NCI-H1436 treated with DMSO at 0.1 percent for 48 hours (cell line): ENCODE data around the gene LARP1.
"Not testable (repeated sequence)": the region's sequence is repeated elsewhere in the genome, so short reads cannot be mapped to it uniquely, and the experiment has no call there.

ENCODE experiments used
- DNase-seq: peaks from one replicate; lab custom pipeline; 2025; lab: John Stamatoyannopoulos, UW

The LARP1 gene

DNA sequence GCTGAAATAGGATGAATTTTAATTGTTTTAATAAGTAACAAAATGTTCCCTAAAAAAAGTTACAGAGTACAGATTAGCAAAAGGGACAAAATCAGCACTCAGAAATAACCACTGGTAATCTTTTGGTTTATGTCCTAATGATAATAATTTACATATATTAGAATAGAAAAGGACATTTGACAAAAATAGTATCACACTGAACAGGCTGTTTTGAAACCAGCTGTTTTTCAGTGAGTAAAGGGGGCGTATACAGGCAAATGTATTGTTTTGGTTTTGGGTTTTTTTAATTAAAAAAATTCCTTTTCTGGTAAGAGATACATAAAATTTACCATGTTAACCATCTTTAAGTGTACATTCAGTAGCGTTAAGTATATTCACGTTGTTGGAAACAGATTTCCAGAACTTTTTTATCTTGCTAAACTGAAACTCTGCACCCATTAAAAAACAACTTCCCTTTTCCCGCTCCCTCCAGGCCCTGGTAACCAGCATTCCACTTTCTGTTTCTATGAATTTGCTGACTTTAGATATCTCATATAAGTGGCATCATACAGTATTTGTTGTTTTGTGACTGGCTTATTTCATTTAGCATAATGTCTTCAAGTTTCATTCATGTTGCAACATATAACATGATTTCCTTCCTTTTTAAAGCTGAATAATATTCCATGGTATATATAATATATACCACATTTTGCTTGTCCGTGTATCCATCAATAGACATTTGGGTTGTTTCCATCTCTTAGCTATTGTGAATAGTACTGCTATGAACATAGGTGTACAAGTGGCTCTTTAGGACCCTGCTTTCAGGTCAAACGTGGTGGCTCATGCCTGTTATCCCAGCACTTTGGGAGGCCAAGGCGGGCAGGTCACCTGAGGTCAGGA lies 20.6 kb upstream of the LARP1 start:
- DNase-seq, result no peak

DNA sequence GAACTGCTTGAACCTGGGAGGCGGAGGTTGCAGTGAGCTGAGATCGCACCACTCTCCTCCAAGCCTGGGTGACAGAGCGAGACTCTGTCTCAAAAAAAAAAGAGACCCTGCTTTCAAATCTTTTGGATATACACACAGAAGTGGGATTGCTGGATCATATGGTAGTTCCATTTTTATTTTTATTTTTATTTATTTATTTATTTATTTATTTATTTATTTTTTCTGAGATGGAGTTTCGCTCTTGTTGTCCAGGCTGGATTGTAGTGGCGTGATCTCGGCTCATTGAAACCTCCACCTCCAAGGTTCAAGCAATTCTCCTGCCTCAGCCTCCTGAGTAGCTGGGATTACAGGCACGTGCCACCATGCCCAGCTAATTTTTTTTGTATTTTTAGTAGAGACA lies 19.8 kb upstream of the LARP1 start:
- not testable (repeated sequence) for DNase-seq

- not testable (repeated sequence) for DNase-seq
Measured at GRCh38 chr5:154736372-154736771, 18.8 kb upstream of the LARP1 start.

- DNase-seq, result no peak
Measured at GRCh38 chr5:154737667-154738320, 17.4 kb upstream of the LARP1 start.

DNA sequence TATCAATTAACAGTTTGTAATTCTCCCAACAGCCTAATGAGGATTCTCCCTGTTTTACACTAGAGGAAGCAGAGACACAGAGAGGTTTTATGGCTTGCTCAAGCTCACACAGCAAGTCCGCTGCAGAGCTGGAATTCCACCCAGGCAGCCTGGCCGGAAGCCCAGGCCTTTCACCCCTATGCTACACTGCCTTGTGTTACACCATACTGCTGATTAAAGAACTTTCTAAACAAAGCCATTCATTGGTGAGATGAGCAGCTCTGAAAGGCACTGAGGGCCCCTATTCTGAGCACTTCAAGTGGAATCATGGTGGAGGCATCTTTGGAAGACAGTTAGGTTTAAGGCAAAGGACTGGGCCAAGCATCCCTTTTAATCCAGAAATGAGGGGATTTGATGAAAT lies 14.7 kb upstream of the LARP1 start:
- DNase-seq, result no peak

- DNase-seq, result no peak
Measured at GRCh38 chr5:154740957-154741356, 14.2 kb upstream of the LARP1 start.

- no peak for DNase-seq
Measured at GRCh38 chr5:154741415-154741814, 13.8 kb upstream of the LARP1 start.

DNA sequence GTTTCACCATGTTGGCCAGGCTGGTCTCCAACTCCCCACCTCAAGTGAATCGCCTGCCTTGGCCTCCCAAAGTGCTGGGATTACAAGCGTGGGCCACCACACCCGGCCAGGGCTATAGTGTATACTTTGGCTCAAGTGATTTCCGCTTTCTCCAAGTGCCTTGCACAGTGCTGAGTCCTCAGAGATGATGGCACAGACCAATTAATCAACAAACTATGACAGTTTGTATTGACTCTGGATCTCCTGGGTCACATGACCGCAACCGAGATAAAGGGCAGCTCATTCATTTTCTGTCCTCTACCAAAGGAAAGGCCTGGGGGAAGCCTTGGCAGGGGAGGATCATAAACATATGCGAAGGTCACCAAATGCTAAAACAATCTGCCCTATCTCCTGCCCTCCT lies 11.4 kb upstream of the LARP1 start:
- DNase-seq, result no peak

DNA sequence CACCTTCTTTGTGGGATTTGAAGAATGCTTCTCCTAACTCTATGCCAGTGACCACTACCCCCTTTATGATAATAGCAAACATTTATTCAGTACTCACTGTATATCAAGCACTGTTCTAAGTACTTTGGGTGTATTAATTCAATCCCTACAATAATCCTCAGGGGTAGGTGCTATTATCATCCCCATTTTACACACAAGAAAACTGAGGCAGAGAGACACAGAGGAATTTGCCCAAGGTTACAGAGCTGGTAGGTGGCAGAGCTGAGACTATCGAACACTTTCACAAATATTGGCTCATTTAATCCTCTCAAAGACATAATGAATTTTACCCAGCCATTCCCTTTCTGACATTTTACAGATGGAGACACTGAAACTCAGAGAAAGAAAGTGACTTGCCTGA lies 9.8 kb upstream of the LARP1 start:
- no peak for DNase-seq

DNA sequence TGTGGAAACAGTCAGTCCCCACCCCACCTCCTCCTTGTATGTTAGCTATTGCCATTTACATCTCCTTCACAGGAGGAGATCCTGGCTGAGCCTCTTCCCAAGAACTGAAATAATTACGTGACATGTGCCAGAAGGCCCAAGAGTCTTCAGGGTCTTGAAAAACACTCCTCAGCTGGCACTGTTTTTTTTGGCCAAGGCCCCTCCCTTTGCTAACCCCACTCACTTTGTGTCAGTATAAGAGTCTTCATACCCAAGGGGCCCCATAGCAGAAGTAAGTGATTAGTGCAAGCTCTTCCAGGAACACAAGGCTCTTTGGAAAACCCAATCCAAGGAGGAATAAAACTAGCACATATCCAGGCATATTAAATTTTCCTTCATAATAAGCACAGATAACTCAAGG lies 5.7 kb upstream of the LARP1 start:
- DNase-seq, result no peak

- not testable (repeated sequence) for DNase-seq
Measured at GRCh38 chr5:154750641-154751040, 4.5 kb upstream of the LARP1 start.

DNA sequence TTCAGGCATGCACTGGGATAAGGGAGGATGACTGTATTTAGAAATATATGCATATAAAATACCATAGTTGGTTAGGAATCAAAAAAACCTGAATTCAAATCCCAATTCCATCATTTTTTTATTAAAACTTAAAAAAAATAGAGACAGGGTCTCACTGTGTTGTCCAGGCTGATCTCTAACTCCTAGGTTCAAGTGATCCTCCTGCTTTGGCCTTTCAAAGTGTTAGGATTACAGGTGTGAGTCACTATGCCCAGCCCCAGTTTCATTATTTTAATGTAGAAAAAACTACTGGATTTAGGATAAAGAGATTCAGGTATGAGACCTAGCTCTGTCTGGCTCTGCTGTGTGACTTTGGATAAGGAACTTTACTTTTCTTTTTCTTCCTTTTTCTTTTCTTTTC lies 3.3 kb upstream of the LARP1 start:
- DNase-seq, result no peak

- DNase-seq, result no peak
Measured at GRCh38 chr5:154753792-154754191, 1.4 kb upstream of the LARP1 start.

DNA sequence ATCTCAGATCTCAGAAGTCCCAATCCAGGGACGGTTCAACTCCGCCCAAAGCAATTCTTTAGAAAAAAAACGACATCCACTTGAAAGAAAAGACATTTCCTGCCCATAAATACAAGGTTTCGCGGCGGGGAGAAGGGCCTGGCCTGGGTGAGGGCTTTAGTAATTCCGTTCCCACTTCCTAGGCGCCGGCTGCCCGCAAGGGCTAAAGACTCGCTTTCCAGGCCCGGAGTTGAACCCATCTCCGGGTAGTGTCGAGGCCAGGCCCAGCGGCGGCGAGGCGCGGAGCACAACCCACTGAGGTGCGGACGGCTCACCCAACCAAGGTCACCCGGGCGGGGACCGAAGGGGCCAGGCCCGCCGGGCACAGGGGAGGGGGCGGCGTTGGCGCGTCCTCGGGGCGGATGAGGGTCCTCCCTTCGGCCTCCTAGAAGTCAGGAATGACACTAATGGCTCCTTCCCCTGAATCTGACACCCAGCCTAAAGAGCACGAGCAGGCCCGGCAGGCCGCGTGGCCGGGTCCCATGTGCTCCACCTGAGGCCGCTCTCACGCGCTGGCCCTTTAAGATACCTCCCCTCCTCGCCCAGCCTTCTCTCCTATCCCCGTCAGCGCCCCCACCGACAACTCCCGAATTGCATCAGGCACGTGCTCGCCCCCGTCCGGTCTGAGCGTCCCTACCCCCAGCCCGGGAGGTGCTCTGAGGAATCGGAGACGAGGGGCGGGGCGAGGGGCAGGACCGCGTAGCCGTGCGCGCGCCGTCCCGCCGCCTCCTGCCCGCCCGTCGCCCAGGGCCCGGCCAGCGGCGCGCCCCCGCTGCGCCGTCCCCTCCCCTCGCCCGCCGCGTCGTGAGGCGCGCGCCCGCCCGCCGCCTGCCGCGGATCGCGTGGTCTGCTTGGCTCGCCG lies 467 bp upstream of the LARP1 start:
- DNase-seq, result peak; percentile 91

DNA sequence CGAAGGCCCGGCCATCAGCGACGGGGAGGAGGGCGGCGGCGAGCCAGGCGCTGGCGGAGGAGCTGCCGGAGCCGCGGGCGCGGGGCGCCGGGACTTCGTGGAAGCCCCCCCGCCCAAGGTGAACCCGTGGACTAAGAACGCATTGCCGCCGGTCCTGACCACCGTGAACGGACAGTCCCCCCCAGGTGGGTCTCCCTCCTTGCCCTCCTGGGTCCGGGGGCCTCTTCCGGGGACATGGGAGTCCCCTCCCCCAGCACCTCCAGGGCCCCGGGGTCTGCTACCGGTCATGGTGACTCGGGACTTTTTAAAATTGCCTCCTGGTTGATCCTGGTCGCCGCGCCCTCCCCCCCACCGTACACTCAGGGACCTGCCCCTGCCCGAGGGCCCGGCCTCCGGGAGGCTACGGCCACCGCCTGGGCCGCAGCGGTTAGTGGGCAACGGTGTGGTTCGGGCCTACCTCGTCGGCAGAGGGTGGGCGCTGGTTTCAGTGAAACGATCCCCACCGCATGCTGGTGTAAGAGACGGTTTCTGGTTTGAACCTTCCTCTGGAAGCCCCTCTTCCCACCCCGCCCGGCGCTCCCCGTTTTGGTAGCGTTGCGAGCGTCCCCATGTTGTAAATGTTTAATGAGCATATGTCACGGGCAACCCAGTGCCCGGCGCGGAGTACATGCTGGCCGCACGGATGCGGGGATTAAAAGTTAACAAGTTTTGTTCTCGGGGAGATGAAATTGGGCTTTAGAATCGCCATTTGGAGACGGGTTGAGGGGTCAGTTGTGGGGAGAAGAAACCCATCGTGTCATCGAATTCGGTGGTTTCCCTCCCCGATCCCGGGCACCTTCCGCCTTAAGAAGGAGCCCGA lies 1.1 kb downstream of the LARP1 start:
- DNase-seq, result no peak

GRCh38 chr5:154756868-154757813 lies 2.0 kb downstream of the LARP1 start:
- DNase-seq, result no peak

- DNase-seq, result no peak
Measured at GRCh38 chr5:154757814-154758406, 2.7 kb downstream of the LARP1 start.

GRCh38 chr5:154758493-154758892 lies 3.3 kb downstream of the LARP1 start:
- no peak for DNase-seq

GRCh38 chr5:154758977-154759376 lies 3.8 kb downstream of the LARP1 start:
- no peak for DNase-seq

DNA sequence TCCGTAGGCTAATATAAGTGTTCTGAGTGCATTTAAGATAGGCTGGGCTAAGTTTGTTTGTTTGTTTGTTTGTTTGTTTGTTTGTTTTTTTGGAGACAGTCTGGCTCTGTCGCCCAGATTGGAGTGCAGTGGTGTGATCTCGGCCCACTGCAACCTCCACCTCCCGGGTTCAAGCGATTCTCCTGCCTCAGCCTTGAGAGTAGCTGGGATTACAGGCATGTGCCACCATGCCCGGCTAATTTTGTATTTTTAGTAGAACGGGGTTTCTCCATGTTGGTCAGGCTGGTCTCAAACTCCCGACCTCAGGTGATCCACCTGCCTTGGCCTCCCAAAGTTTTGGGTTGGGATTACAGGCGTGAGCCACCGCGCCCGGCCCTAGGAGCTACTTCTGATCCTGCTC lies 4.7 kb downstream of the LARP1 start:
- DNase-seq, result not testable (repeated sequence)
